Suprapubic skin (tissue), 4 donors: ENCODE data around the gene GSG1L.
"Not testable (repeated sequence)": the region's sequence is repeated elsewhere in the genome, so short reads cannot be mapped to it uniquely, and the experiment has no call there.

Experiments
- CTCF ChIP-seq, 2 donors: fragments of 200-600 bp in 1 of 2; fragments of 450-650 bp in 1 of 2; sonication (generic) in 1 of 2; IDR thresholded peaks; one replicate each; pipeline ENCODE4 v1.5.1; 2016 to 2019; ENCODE audit warnings: antibody characterized with exemption in 2 of 2, mild to moderate bottlenecking in 1 of 2, moderate library complexity in 1 of 2
- EP300 ChIP-seq: sonication (generic); formaldehyde crosslinking; IDR thresholded peaks from one replicate; pipeline ENCODE4 v1.6.1; 2017; ENCODE audit warnings: antibody characterized with exemption
- POLR2A ChIP-seq, 2 donors: fragments of 450-650 bp; IDR thresholded peaks; one replicate each; pipeline ENCODE4 v1.6.1; 2017; ENCODE audit warnings: antibody characterized with exemption in 2 of 2, mild to moderate bottlenecking in 2 of 2, moderate library complexity in 2 of 2
- POLR2AphosphoS5 ChIP-seq, 3 donors: sonication (generic); formaldehyde crosslinking; IDR thresholded peaks; one replicate each; pipeline ENCODE4 v1.6.1; 2017; ENCODE audit warnings: antibody characterized with exemption in 3 of 3

- not testable (repeated sequence) for TF ChIP-seq CTCF (IDR thresholded peaks at IDR 0.05); POLR2A (IDR thresholded peaks at IDR 0.05); POLR2AphosphoS5 (IDR thresholded peaks at IDR 0.05); EP300
Measured at GRCh38 chr16:27743001-27743400, 320.5 kb downstream of the GSG1L start.
